COLO668 (cell line): ENCODE results near the gene LONP2.
"Not testable (repeated sequence)": the region's sequence is repeated elsewhere in the genome, so short reads cannot be mapped to it uniquely, and the experiment has no call there.

ENCODE experiments used
- DNase-seq: peaks from one replicate; lab custom pipeline; 2025; ENCODE audit not compliant: unreplicated experiment; lab: John Stamatoyannopoulos, UW

Gene LONP2

DNA sequence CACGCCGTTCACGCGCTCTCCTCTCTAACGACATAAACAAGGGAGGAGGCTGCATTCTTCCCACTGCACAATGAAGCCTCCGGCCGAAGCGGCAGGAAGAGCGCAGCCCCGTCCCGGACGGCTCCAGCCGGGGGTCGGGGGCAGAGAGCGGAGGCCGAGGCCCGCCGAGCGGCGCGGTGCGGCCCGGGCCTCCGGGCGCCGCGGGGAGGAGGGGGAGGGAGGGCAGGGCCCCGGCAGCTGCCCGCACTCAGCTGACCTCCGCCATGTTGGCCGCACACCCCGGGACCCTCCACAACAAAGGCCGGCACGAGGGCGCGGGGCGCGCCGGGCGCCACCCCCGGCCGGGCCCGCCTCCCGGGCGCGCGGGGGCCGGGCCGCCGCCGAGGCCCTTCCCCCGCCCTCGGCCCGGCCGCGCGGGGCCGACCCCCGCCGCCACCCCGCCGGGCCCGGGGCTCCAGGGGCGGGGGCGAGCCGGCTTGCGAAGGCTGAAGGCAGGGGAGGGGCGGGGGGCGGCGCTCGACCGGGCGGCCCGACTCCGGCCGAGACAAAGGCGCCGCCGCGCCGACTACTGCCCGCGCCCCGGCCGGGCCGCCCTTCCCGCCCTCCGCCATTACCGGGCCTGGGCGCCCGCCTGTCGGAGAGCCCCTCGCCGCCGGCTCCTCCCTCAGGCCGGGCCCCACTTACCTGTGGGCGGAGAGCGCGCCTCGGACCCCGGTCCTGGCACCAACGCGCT, 140.6 kb downstream of the LONP2 start:
- DNase-seq = peak; percentile 78

DNA sequence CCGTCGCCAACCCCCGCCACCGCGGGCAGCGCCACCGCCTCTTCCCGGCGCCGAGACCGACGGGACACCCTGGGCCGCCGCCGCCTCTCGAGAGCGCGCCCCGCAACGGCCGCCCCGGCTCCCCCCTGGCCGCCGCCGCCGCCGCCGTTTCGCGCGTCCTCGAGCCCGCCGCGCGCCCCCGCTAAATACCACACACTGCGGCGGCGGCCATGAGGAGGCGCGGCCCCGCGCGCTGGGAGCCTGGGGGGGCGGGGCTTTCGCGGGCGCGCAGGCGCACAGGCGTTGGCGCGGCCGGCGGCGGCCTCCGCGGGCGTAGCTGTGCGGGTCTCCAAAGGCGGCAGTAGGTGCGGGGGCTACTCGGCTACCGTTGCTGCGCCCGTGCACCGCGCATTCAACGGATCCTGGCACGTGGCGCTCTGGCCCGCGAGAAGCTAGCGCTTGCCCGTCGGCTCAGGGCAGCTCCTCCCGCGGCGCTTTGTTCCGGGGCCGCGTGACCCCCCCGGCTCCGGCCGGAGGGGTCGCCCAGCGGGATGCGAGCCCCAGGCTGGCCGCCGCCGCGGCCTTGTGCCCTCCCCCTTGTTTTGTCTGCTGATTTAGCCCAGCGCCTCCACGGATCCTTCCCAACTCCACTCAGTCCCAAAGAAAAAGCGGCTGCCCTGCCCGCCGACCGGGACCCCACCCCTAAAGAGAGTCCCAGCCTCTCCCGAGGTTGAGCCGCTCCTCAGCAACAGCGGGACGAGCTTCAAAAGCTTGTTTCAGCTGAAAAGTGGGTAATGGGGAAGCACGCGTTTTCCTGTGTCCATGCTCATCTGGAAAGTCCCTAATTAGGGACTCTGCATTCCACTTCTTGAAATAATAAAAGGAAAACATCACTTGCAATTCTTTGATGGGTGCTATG, 141.4 kb downstream of the LONP2 start, which contains the start of gene SIAH1:
Gene SIAH1, minus strand, starts transcription at position 161 of the 898 bp plus-strand sequence. CDS start 22,985 bp downstream, outside the sequence.
- peak; percentile 95 for DNase-seq

DNA sequence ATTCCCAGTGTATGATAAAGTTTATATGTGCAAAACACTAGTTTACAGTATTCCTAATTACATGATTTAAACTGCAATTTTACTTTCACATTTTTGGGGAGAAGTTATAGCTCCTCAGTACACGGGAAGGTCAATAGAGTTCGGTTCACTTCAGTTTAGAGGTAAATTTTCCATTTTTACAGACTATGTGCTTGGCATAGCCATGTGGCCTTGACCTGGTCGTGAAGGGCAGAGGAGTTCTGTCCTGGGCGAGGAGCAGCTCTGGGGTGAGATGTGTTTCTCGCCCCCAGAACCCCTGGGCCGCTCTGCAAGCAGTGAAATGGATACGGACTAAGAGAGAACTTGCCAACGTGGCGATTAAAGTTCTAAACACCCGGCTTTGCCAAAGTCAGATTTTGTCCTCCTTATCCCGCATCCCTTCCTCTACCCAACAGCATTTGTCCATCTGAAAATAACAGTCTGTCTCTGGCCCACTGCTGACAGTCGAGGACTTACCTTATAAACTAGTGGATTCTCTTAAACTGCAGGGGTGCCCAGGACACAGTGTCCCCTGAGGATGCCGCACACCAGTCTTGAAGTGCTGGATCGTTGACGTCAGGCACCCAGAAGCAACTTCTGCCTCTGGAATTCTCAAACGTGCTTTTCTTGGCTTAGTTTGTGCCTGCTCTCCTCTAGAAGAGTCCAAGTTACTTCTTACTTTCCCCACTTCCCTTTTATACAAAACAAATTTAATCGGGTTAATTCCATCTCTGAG, 142.6 kb downstream of the LONP2 start:
- DNase-seq = no peak

DNA sequence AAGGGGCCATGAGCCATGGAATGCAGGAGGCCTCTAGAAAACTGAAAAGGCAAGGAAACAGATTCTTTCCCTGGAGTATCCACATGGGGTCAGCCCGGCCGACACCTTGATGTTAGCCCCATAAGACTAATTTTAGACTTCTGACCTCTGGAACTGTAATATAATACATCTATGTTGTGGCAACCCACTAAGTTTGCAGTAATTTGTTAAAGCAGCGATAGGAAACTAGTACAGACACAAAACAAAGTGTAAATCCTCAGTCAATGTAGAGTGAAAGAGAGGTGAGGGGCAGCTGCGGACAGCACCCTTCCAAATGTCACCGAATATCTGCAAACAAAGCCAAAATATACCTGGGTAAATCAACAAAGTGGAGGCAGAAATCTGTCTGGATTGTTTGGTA, 148.3 kb downstream of the LONP2 start:
- DNase-seq = no peak

DNA sequence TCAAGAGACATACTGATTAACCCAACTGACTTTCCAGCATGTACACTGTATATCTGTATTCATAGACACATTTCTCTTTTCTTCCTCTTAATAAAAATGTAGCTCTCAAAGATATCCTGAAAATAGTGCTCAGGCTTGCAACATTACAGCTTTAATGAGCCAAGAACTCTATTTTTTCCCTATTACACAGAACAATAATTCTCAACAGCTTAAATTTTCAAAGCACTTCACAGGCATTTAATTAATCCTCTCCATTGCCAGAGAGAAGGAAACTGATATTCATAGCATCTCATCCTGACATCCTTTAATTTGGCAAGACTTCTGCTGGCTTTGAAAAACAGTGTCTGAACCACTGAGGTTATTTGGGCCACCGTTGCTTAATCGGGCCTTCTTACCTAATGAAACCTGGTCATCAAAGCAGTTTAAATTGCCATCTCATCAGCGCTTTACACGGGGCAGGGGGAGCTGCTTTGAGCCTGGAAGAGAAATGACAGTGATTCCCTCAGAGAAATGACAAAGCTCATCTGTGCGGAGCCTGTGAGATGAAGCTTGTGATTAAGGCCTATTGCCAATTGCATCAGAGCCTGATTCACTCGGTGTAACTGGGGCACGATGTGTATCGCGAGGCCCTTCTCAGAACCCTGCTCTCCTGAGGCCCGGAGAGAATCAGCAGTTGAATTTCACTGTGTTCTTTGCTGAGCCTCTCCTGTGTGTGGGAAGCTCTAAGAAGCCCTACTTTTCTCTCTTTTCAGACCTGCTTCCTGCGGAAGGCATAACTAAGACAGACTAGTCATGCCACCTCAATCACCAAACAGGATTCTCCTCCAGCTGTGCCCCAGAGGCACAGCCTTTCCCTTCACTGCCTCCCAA, 149.6 kb downstream of the LONP2 start:
- no peak for DNase-seq

DNA sequence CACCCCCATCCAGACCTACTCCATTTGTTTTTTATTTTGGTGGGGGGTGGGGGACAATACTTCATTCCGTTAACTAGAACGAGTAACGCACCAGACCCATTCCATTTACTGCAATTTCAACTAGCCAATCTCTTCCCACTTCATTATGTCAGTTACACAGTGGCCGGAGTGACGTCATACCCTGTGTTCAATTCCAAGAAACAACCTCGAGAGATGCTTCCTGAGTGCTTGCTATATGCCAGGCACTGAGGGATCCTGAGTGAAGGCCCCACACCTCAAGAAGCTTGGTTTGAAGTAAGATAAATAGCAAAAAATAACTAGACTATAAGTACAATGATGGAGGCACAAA, 150.2 kb downstream of the LONP2 start:
- DNase-seq = no peak

DNA sequence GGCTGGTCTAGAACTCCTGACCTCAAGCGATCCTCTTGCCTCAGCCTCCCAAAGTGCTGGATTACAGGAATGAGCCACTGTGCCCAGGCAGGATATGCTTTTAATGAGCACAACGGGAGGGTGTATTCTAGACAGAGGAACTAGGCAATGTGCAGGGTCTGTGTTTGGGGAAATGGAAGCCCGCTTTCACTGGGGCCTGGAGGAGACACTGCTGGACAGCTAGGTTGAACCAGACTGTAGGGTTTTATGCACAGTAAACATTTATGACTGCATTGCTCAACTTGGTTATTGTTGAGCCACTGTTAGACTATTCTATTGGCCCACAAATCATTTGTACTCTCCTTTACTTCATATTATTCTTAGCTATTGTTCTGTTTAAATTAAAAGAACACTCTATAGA, 151.3 kb downstream of the LONP2 start:
- no peak for DNase-seq

DNA sequence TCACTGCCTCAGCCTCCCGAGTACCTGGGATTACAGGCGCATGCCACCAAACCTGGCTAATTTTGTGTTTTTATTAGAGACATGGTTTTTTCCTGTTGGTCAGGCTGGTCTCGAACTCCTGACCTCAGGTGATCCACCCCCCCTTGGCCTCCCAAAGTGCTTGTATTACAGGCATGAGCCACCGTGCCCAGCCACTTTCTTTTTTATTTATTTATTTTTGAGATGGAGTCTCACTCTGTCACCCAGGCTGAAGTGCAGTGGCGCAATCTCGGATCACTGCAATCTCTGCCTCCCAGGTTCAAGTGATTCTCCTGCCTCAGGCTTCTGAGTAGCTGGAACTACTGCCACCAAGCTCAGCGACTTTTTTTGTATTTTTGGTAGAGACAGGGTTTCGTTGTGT, 158.4 kb downstream of the LONP2 start:
- not testable (repeated sequence) for DNase-seq

DNA sequence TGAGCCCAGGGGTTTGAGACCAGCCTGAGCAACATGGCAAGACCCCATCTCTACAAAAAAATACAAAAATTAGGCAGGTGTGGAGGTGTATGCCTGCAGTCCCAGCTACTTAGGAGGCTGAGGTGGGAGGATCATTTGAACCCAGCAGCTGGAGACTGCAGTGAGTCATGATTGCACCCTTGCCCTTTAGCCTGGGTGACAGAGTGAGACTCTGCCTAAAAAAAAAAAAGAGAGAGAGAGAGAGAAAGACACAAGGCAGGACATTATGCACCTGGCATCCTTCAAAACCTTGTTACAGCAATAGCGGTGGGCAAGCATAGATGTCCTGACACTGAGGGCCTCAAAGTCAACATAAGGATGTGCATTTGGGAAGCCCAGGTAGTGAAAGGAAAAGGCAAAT, 161.1 kb downstream of the LONP2 start:
- no peak for DNase-seq

DNA sequence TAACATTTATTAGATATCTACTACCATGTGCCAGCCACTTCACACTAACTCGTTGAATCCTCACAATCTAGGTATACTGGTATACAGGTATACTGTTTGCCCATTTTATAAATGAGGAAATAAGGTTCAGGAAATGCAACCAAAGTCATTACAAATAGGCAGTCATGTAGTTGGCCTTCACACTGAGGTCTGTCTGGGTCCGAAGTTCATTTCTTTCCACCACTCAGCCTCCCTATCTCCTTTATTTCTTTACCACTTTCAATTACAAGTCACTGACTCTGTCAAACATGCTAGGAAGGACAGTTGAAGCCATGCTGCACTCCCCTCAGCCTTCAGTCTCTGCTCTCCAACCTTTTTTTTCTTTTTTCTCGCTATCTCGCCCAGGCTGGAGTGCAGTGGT, 161.8 kb downstream of the LONP2 start:
- no peak for DNase-seq
